H1 (cell line): ENCODE measurements around the gene ADGRB2. TPM values are rescaled to one million over a fixed set of nuclear protein-coding genes. Genes with fewer than 3 reads are reported as not detected.

Experiments used
- CTCF ChIA-PET: fragments of 300-600 bp; sonication (Branson Sonifier 250); formaldehyde crosslinking; loops from one replicate; lab custom pipeline; 2021; ENCODE audit not compliant: partially characterized antibody; lab: Charles Lee
- POLR2A ChIA-PET: fragments of 300-600 bp; sonication (Branson Sonifier 250); formaldehyde crosslinking; loops from one replicate; lab custom pipeline; 2021; ENCODE audit warnings: inconsistent platforms; ENCODE audit not compliant: partially characterized antibody; lab: Charles Lee
- DNase-seq, 2 experiments: peaks; one replicate each; pipeline versions ENCODE4 v3.0.0 to v3.0.0-alpha.2; 2010 to 2022; ENCODE audit warnings: low spot score in 2 of 2, low read depth in 1 of 2, mixed read lengths in 1 of 2
- FAIRE-seq: peaks from 2 replicates; lab custom pipeline; 2011; peaks lifted over from hg19 to GRCh38; lab: Jason Lieb, UNC
- H2AFZ ChIP-seq: 2 replicates; pipeline ENCODE4 v1.8.1; 2012; ENCODE audit warnings: low read length, inconsistent platforms
- H2AK5ac ChIP-seq: 2 replicates; pipeline ENCODE4 v1.6.1; 2013; ENCODE audit warnings: low read depth, low read length
- H2BK120ac ChIP-seq: replicated peaks from 2 replicates; pipeline ENCODE3; 2013; ENCODE audit warnings: low read depth, low read length, inconsistent platforms
- H2BK12ac ChIP-seq: 2 replicates; pipeline ENCODE4 v1.6.1; 2013; ENCODE audit warnings: low read depth, low read length
- H2BK15ac ChIP-seq: 2 replicates; pipeline ENCODE4 v1.6.1; 2013; ENCODE audit warnings: low read length
- H2BK20ac ChIP-seq: 2 replicates; pipeline ENCODE4 v1.6.1; 2013; ENCODE audit warnings: low read length
- H2BK5ac ChIP-seq: 2 replicates; pipeline ENCODE4 v1.6.1; 2013; ENCODE audit warnings: low read depth, low read length
- H3K14ac ChIP-seq: 2 replicates; pipeline ENCODE4 v1.6.1; 2013; ENCODE audit warnings: inconsistent platforms; ENCODE audit not compliant: insufficient read length
- H3K18ac ChIP-seq: 2 replicates; pipeline ENCODE4 v1.6.1; 2013; ENCODE audit warnings: low read length; ENCODE audit errors: extremely low read depth
- H3K23ac ChIP-seq: 2 replicates; pipeline ENCODE4 v1.6.1; 2013; ENCODE audit warnings: inconsistent platforms; ENCODE audit not compliant: insufficient read length
- H3K23me2 ChIP-seq: 2 replicates; pipeline ENCODE4 v1.6.1; 2013; ENCODE audit warnings: low read depth, low read length
- H3K27ac ChIP-seq: 2 replicates; pipeline ENCODE4 v1.6.1; 2011; ENCODE audit warnings: low read depth, low read length, inconsistent platforms
- H3K27me3 ChIP-seq, 4 experiments: replicated peaks in 1 of 4; 1 replicate in 1 of 4; 2 replicates in 3 of 4; pipeline versions ENCODE4 v1.6.1 to v1.8.1; 2011 to 2013; ENCODE audit warnings: low read length in 3 of 4, mild to moderate bottlenecking in 3 of 4, inconsistent platforms in 2 of 4, mixed read lengths in 2 of 4, moderate library complexity in 1 of 4; ENCODE audit not compliant: control insufficient read depth in 3 of 4, insufficient read depth in 3 of 4; ENCODE audit errors: extremely low read depth in 1 of 4
- H3K36me3 ChIP-seq, 4 experiments: 2 replicates each; pipeline versions ENCODE4 v1.6.1 to v1.8.1; 2011 to 2013; ENCODE audit warnings: mild to moderate bottlenecking in 4 of 4, low read length in 3 of 4, moderate library complexity in 2 of 4, control low read depth in 1 of 4, inconsistent platforms in 1 of 4; ENCODE audit not compliant: insufficient read depth in 4 of 4, control insufficient read depth in 2 of 4
- H3K4ac ChIP-seq: replicated peaks from 2 replicates; pipeline ENCODE3; 2013; ENCODE audit warnings: low read length, low read depth, mixed read lengths, inconsistent platforms; ENCODE audit not compliant: insufficient read length
- H3K4me1 ChIP-seq, 4 experiments: replicated peaks in 1 of 4; 1 replicate in 1 of 4; 2 replicates in 3 of 4; pipeline versions ENCODE4 v1.6.1 to v1.8.1; 2011 to 2013; ENCODE audit warnings: low read length in 3 of 4, inconsistent platforms in 2 of 4, mixed read lengths in 1 of 4; ENCODE audit not compliant: insufficient read depth in 4 of 4, control insufficient read depth in 3 of 4
- H3K4me2 ChIP-seq, 2 experiments: 2 replicates each; pipeline versions ENCODE4 v1.6.1 to v1.8.1; 2011 to 2013; ENCODE audit warnings: low read depth in 2 of 2, low read length in 2 of 2, control low read depth in 1 of 2, inconsistent platforms in 1 of 2, mild to moderate bottlenecking in 1 of 2; ENCODE audit not compliant: insufficient read depth in 1 of 2
- H3K4me3 ChIP-seq, 4 experiments: fragments of 200-600, 300-600 bp in 1 of 4; sonication (generic), shearing (Covaris generic), sonication (Bioruptor Twin) in 1 of 4; 2 replicates each; pipeline versions ENCODE4 v1.5.1 to v1.8.1; 2011 to 2016; ENCODE audit warnings: low read length in 4 of 4, low read depth in 3 of 4, control low read depth in 2 of 4, inconsistent platforms in 2 of 4, mild to moderate bottlenecking in 2 of 4, mixed read lengths in 1 of 4, moderate library complexity in 1 of 4; ENCODE audit not compliant: insufficient read depth in 2 of 4; ENCODE audit errors: extremely low read depth in 1 of 4
- H3K56ac ChIP-seq: replicated peaks from 2 replicates; pipeline ENCODE3; 2013; ENCODE audit warnings: low read depth, mild to moderate bottlenecking, mixed read lengths, low read length, inconsistent platforms; ENCODE audit not compliant: insufficient read length
- H3K79me1 ChIP-seq: 2 replicates; pipeline ENCODE4 v1.6.1; 2013; ENCODE audit warnings: low read depth, low read length, control low read depth
- H3K79me2 ChIP-seq, 2 experiments: 2 replicates each; pipeline versions ENCODE4 v1.6.1 to v1.8.1; 2012 to 2013; ENCODE audit warnings: low read length in 2 of 2, mild to moderate bottlenecking in 2 of 2, inconsistent platforms in 1 of 2; ENCODE audit not compliant: insufficient read depth in 2 of 2, control insufficient read depth in 1 of 2
- H3K9ac ChIP-seq, 4 experiments: replicated peaks in 1 of 4; 1 replicate in 1 of 4; 2 replicates in 3 of 4; pipeline versions ENCODE4 v1.6.1 to v1.8.1; 2011 to 2013; ENCODE audit warnings: low read depth in 3 of 4, low read length in 3 of 4, control low read depth in 2 of 4, mild to moderate bottlenecking in 2 of 4, moderate library complexity in 2 of 4, inconsistent platforms in 1 of 4; ENCODE audit errors: extremely low read depth in 1 of 4
- H3K9me3 ChIP-seq, 2 experiments: 2 replicates each; pipeline versions ENCODE4 v1.6.1 to v1.8.1; 2012 to 2013; ENCODE audit warnings: mild to moderate bottlenecking in 2 of 2, moderate library complexity in 2 of 2, control low read depth in 1 of 2, inconsistent platforms in 1 of 2, low read depth in 1 of 2, low read length in 1 of 2, mixed read lengths in 1 of 2; ENCODE audit not compliant: insufficient read depth in 2 of 2
- H4K20me1 ChIP-seq, 2 experiments: replicated peaks in 1 of 2; 2 replicates each; pipeline versions ENCODE3 to v1.8.1; 2011 to 2013; ENCODE audit warnings: inconsistent platforms in 2 of 2, low read length in 2 of 2, mild to moderate bottlenecking in 1 of 2; ENCODE audit not compliant: insufficient read depth in 2 of 2, control insufficient read depth in 1 of 2
- H4K5ac ChIP-seq: 2 replicates; pipeline ENCODE4 v1.6.1; 2013; ENCODE audit warnings: low read length, low read depth, mixed read lengths, inconsistent platforms; ENCODE audit not compliant: insufficient read length
- H4K8ac ChIP-seq: 2 replicates; pipeline ENCODE4 v1.8.0; 2013; ENCODE audit warnings: mild to moderate bottlenecking, moderate library complexity, low read length, inconsistent platforms; ENCODE audit not compliant: insufficient read depth; ENCODE audit errors: extremely low read depth
- H4K91ac ChIP-seq: replicated peaks from 2 replicates; pipeline ENCODE3; 2013; ENCODE audit warnings: low read length, mixed read lengths, inconsistent platforms; ENCODE audit not compliant: insufficient read length
- GTF2F1 ChIP-seq: IDR thresholded peaks from 2 replicates; pipeline ENCODE4 v1.6.1; 2012; ENCODE audit warnings: low read depth, low read length, improper control_type of control experiment, borderline replicate concordance
- HDAC6 ChIP-seq: IDR thresholded peaks from one replicate; pipeline ENCODE4 v1.7.1; 2012; ENCODE audit warnings: low read depth, mild to moderate bottlenecking, inconsistent platforms, low read length, moderate library complexity
- RBBP5 ChIP-seq: IDR thresholded peaks from 2 replicates; pipeline ENCODE4 v1.7.1; 2012; ENCODE audit warnings: low read depth, mild to moderate bottlenecking, inconsistent platforms, low read length, moderate library complexity, borderline replicate concordance
- WGBS, 2 experiments: shearing (Covaris generic) in 1 of 2; methylation state at CpG; one replicate each; pipeline versions ENCODE4 v1.1.6 to v1.1.7; 2013 to 2015; ENCODE audit warnings: low lambda C conversion rate in 2 of 2, mixed read lengths in 2 of 2, inconsistent platforms in 1 of 2, low coverage in 1 of 2, missing lambda C conversion rate in 1 of 2; ENCODE audit not compliant: insufficient replicate concordance in 2 of 2, insufficient coverage in 1 of 2, insufficient read length in 1 of 2; ENCODE audit errors: extremely low coverage in 1 of 2, missing lambda C conversion rate in 1 of 2; 5-methylcytosine and 5-hydroxymethylcytosine counted together
- polyA plus RNA-seq, 7 experiments: library from polyadenylated mRNA; depleted of rRNA in 3 of 7; stranded (reverse) in 5 of 7; unstranded in 2 of 7; fragments of >200 nt in 5 of 7; fragments of 200-250 nt in 2 of 7; gene quantifications; 1 replicate in 5 of 7; 2 replicates in 1 of 7; 4 replicates in 1 of 7; pipeline versions ENCODE4 v1.2.1 to v1.2.3, GENCODE V29; 2011 to 2013; ENCODE audit warnings: missing spikeins in 2 of 7, mixed read lengths in 2 of 7
- total RNA-seq: library from RNA; stranded (reverse); fragmentation: NEBNext Ultra II Directional; extraction: Animal tissue kit (Norgen Biotek cat#: 25700); gene quantifications from 2 replicates; pipeline ENCODE4 v1.2.1, GENCODE V29; 2021

The ADGRB2 gene
- total and polyA plus RNA-seq, 2 of the 8 experiments (the other 6 are each of a cell fraction or from before 2014, with no cell fraction given), result 15.6 to 26.2 TPM

- Histone ChIP-seq H3K27ac (no peak overlapping the region), H2AK5ac (no peak overlapping the region), H2BK120ac (no peak overlapping the region), H3K14ac (no peak overlapping the region), H3K56ac (no peak overlapping the region), H2BK15ac (no peak overlapping the region), H3K9ac (no peak overlapping the region; a peak in 1 of 7 replicates), H3K4ac (no peak overlapping the region), H2AFZ (no peak overlapping the region), H3K4me3 (no peak overlapping the region), H4K8ac (no peak overlapping the region; the same call in 1 of the 2 replicates), H3K79me2 (no peaks in the 10 kb centered on the region), H3K27me3 (no peaks in the 10 kb centered on the region), H4K20me1 (peaks cover 0 to 2% of the 10 kb centered on the region in 2 experiments), H3K79me1 (no peaks in the 10 kb centered on the region), H2BK20ac (no peak overlapping the region), H4K5ac (no peak overlapping the region), H3K4me1 (no peaks in the 10 kb centered on the region; a peak in 1 of 7 replicates), H2BK5ac (0 out of 2 replicates have a peak overlapping the region, but pooled peaks have one; percentile 16), H3K36me3 (peaks cover 0 to 2% (median 0%) of the 10 kb centered on the region in 4 experiments; a peak in 2 of 8 replicates), H3K23me2 (no peaks in the 10 kb centered on the region), H3K18ac (no peak overlapping the region), H3K23ac (no peak overlapping the region), H2BK12ac (0 out of 2 replicates have a peak overlapping the region, but pooled peaks have one; percentile 27), H4K91ac (no peak overlapping the region), H3K9me3 (no peaks in the 10 kb centered on the region), H3K4me2 (no peak overlapping the region)
- 83% methylated on average over 18 of the region's 18 CpGs; no CpG with 5 or more reads in 1 of the 2 experiments for WGBS, 2 experiments
- DNase-seq (no peak), FAIRE-seq (no peak)
- POLR2A ChIA-PET, result no interaction called here
- CTCF ChIA-PET, result interaction anchor here (0.8 to 12.9 kb wide), 8 partner anchors 12 to 71 kb away, joined by 3 to 146 read pairs (median 6); no protein-coding TSS in a partner anchor
- TF ChIP-seq GTF2F1 (no peak), RBBP5 (no peak), HDAC6 (no peak)
These were observed 31.3 kb downstream of the ADGRB2 start for GRCh38 chr1:31732751-31733289.
